Measurements from ENCODE around the gene ZNF213.

DNA sequence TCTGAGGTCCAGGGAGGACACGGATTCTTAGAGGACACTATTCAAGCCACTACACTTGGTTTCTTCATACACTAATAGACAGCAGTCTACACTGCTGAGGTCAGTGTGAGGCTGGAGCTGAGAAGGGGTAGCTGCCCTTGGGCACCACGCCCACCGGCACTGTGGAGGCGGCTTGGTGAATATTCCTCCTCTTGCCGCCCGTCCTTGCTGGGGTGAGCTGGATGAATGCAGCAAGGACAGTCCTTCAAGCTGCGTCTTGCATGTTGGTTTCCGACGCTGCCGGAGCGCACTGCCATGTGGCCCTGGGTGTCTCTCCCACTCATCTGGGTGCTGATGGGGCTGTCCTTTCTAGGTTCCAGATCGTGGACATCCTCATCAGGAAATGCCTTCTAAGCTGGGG is 19.8 kb upstream of the ZNF213 start:
- TF ChIP-seq SUZ12 (IDR thresholded peaks at IDR 0.05) (no peak), NFRKB (IDR thresholded peaks at IDR 0.05) (no peak), BHLHE40 (IDR thresholded peaks at IDR 0.05; ENCODE audit: borderline replicate concordance) (no peak), ELF4 (IDR thresholded peaks at IDR 0.05) (no peak)

Data from HEK293T (cell line).